K562 (cell line): ENCODE results near the gene FXYD3. TPM values are rescaled to one million over a fixed set of nuclear protein-coding genes. Genes with fewer than 3 reads are reported as not detected.

Experiments used
- ATAC-seq: fragments of 200-7000 bp; cut with Tn5 transposase; 3 replicates; pipeline ENCODE4 v1.9.1; 2020; ENCODE audit warnings: moderate library complexity
- BruUV-seq: library from RNA; stranded (reverse); fragments of 400-500 nt; replicated peaks from 2 replicates; lab custom pipeline; 2021; lab: Mats Ljungman, UMichigan
- CTCF ChIA-PET: fragments of 300-600 bp; formaldehyde crosslinking; extraction: SDS; loops from one replicate; lab custom pipeline; 2021; ENCODE audit warnings: low intra/inter-chr PET ratio; lab: Yijun Ruan, JAX
- POLR2A ChIA-PET: fragments of 300-600, 350-650 bp; sonication (Branson Sonifier 250); formaldehyde crosslinking; extraction: SDS; loops from one replicate; lab custom pipeline; 2021; ENCODE audit warnings: antibody characterized with exemption, inconsistent platforms; lab: Yijun Ruan, JAX
- DNase-seq, 4 experiments: peaks; one replicate each; pipeline versions ENCODE4 v3.0.0 to v3.0.0-alpha.2; 2011 to 2018; ENCODE audit warnings: low spot score in 3 of 4, mixed read lengths in 3 of 4; ENCODE audit errors: extremely low read depth in 1 of 4
- FAIRE-seq: peaks from 2 replicates; lab custom pipeline; 2011; peaks lifted over from hg19 to GRCh38; lab: Jason Lieb, UNC
- H2AFZ ChIP-seq: 2 replicates; pipeline ENCODE4 v1.6.0; 2011; ENCODE audit warnings: low read depth, low read length, control low read depth, inconsistent platforms
- H3K27ac ChIP-seq: fragments of 200-600 bp; 3 replicates; pipeline ENCODE4 v1.8.0; 2011; ENCODE audit warnings: low read depth, mild to moderate bottlenecking, control low read depth, inconsistent platforms, low read length, moderate library complexity, mixed read lengths; ENCODE audit errors: extremely low read depth
- H3K27me3 ChIP-seq, 2 experiments: fragments of 300-600 bp in 1 of 2; 2 replicates in 1 of 2; 3 replicates in 1 of 2; pipeline versions ENCODE4 v1.6.0 to v1.8.0; 2011; ENCODE audit warnings: inconsistent platforms in 2 of 2, low read length in 2 of 2, mild to moderate bottlenecking in 1 of 2, mixed read lengths in 1 of 2, moderate library complexity in 1 of 2; ENCODE audit not compliant: control insufficient read depth in 2 of 2, insufficient read depth in 2 of 2
- H3K36me3 ChIP-seq: fragments of 300-600 bp; 3 replicates; pipeline ENCODE4 v1.8.0; 2011; ENCODE audit warnings: mild to moderate bottlenecking, low read length, inconsistent platforms; ENCODE audit not compliant: control insufficient read depth, insufficient read depth
- H3K4me1 ChIP-seq, 2 experiments: fragments of 200-600 bp in 1 of 2; replicated peaks in 1 of 2; 2 replicates in 1 of 2; 3 replicates in 1 of 2; pipeline versions ENCODE4 v1.5.1 to v1.8.0; 2011; ENCODE audit warnings: inconsistent platforms in 2 of 2, low read length in 2 of 2, mild to moderate bottlenecking in 1 of 2, mixed read lengths in 1 of 2, moderate library complexity in 1 of 2; ENCODE audit not compliant: control insufficient read depth in 2 of 2, insufficient read depth in 2 of 2
- H3K4me2 ChIP-seq: 2 replicates; pipeline ENCODE4 v1.6.1; 2011; ENCODE audit warnings: low read length, control low read depth, inconsistent platforms, mixed read lengths; ENCODE audit not compliant: insufficient read depth
- H3K4me3 ChIP-seq: fragments of 200-600 bp; sonication (generic), shearing (Covaris generic); 2 replicates; pipeline ENCODE4 v1.5.1; 2016; ENCODE audit warnings: control low read depth, inconsistent platforms
- H3K79me2 ChIP-seq: fragments of 200-600 bp; 3 replicates; pipeline ENCODE4 v1.8.0; 2011; ENCODE audit warnings: low read length, inconsistent platforms; ENCODE audit not compliant: control insufficient read depth, insufficient read depth
- H3K9ac ChIP-seq, 2 experiments: 2 replicates each; pipeline versions ENCODE4 v1.6.0 to v1.6.1; 2011; ENCODE audit warnings: low read depth in 2 of 2, low read length in 2 of 2, control low read depth in 1 of 2, inconsistent platforms in 1 of 2, mild to moderate bottlenecking in 1 of 2, mixed read lengths in 1 of 2; ENCODE audit not compliant: insufficient read depth in 1 of 2
- H3K9me1 ChIP-seq: one replicate; pipeline ENCODE4 v1.6.0; 2011; ENCODE audit warnings: inconsistent platforms, mild to moderate bottlenecking, low read length, moderate library complexity; ENCODE audit not compliant: control insufficient read depth, insufficient read depth
- H3K9me3 ChIP-seq: replicated peaks from 2 replicates; pipeline ENCODE4 v1.5.1; 2011; ENCODE audit warnings: low read depth, low read length, inconsistent platforms; ENCODE audit not compliant: control insufficient read depth, insufficient read depth
- H4K20me1 ChIP-seq: replicated peaks from 2 replicates; pipeline ENCODE4 v1.6.1; 2011; ENCODE audit warnings: low read length, inconsistent platforms, mixed read lengths; ENCODE audit not compliant: control insufficient read depth, insufficient read depth
- ASH1L ChIP-seq: fragments of 450-650 bp; IDR thresholded peaks from 2 replicates; pipeline ENCODE4 v1.6.1; 2018; ENCODE audit warnings: borderline replicate concordance, mild to moderate bottlenecking, low read depth; ENCODE audit not compliant: partially characterized antibody
- ERF ChIP-seq: fragments of 450-650 bp; formaldehyde crosslinking; IDR thresholded peaks from 2 replicates; pipeline ENCODE4 v1.4.0; 2020; ENCODE audit warnings: mild to moderate bottlenecking, mixed read lengths
- MAZ ChIP-seq, 2 experiments: fragments of 450-650 bp in 1 of 2; sonication (generic) in 1 of 2; formaldehyde crosslinking; IDR thresholded peaks in 1 of 2; conservative IDR thresholded peaks in 1 of 2; 2 replicates each; pipeline versions ENCODE4 v1.4.0 to v1.5.0; 2020; ENCODE audit warnings: mild to moderate bottlenecking in 1 of 2, missing genetic modification reagents in 1 of 2
- NFIX ChIP-seq: fragments of 250-450 bp; sonication (Bioruptor Pico); IDR thresholded peaks from 2 replicates; pipeline ENCODE4 v1.4.0; 2020; ENCODE audit warnings: low read depth, mild to moderate bottlenecking, moderate library complexity
- PCBP1 ChIP-seq: fragments of 200-400 bp; formaldehyde crosslinking; IDR thresholded peaks from 2 replicates; pipeline ENCODE4 v1.6.1; 2018; ENCODE audit warnings: mild to moderate bottlenecking, low read depth, low read length; ENCODE audit not compliant: poor library complexity, severe bottlenecking
- PPARD ChIP-seq: fragments of 250-450 bp; sonication (Bioruptor Pico); IDR thresholded peaks from 2 replicates; pipeline ENCODE4 v1.8.0; 2022; ENCODE audit warnings: inconsistent platforms, mild to moderate bottlenecking, moderate library complexity
- PURB ChIP-seq: sonication (generic); formaldehyde crosslinking; IDR thresholded peaks from 2 replicates; pipeline ENCODE4 v1.9.0; 2021; ENCODE audit warnings: low read depth, mild to moderate bottlenecking, missing genetic modification reagents
- TBL1XR1 ChIP-seq, 2 experiments: IDR thresholded peaks; 2 replicates each; pipeline ENCODE4 v1.6.1; 2012; ENCODE audit warnings: improper control_type of control experiment in 2 of 2, low read length in 2 of 2, mild to moderate bottlenecking in 1 of 2
- THRAP3 ChIP-seq: fragments of 450-650 bp; IDR thresholded peaks from 2 replicates; pipeline ENCODE4 v1.6.1; 2016; ENCODE audit warnings: mild to moderate bottlenecking, inconsistent platforms, borderline replicate concordance
- YY1 ChIP-seq, 3 experiments: IDR thresholded peaks; 2 replicates each; pipeline ENCODE4 v1.6.1; 2011; ENCODE audit warnings: low read length in 2 of 3, mild to moderate bottlenecking in 2 of 3, moderate library complexity in 2 of 3, borderline replicate concordance in 1 of 3, control low read depth in 1 of 3, low read depth in 1 of 3; ENCODE audit not compliant: insufficient read depth in 3 of 3, insufficient replicate concordance in 2 of 3, control insufficient read depth in 1 of 3, insufficient read length in 1 of 3; ENCODE audit errors: extremely low read depth in 1 of 3
- ZFP30 ChIP-seq: fragments of 250-450 bp; sonication (Bioruptor Pico); IDR thresholded peaks from 2 replicates; pipeline ENCODE4 v1.8.0; 2022; ENCODE audit warnings: moderate library complexity, mild to moderate bottlenecking, inconsistent platforms, borderline replicate concordance
- ZNF146 ChIP-seq: IDR thresholded peaks from one replicate; pipeline ENCODE4 v1.6.1; 2018; ENCODE audit warnings: missing compliant biosample characterization; ENCODE audit not compliant: unreplicated experiment
- WGBS: fragments of 100-300 bp; shearing (Covaris generic); methylation state at CpG from one replicate; pipeline ENCODE4 v1.1.6; 2016; ENCODE audit warnings: low coverage, mixed read lengths; ENCODE audit not compliant: insufficient coverage; ENCODE audit errors: missing lambda C conversion rate; 5-methylcytosine and 5-hydroxymethylcytosine counted together
- in situ Hi-C: fragments of 300-500 bp; cut with MboI; formaldehyde crosslinking; loops from 4 replicates; pipeline ENCODE4 v1.15.0; 2018; ENCODE audit warnings: inconsistent platforms, mixed read lengths
- intact Hi-C: fragments of 100-400 bp; cut with micrococcal nuclease; formaldehyde crosslinking; loops from 2 replicates; pipeline ENCODE4 v1.14.2; 2022
- polyA plus RNA-seq, 8 experiments: library from polyadenylated mRNA; depleted of rRNA in 4 of 8; stranded (reverse) in 5 of 8; unstranded in 3 of 8; fragments of >200 nt; fragmentation: Nextera tagmentation in 2 of 8; fragmentation: Illumina TruSeq in 1 of 8; extraction: Ambion mirVana in 2 of 8; extraction: Trizol in 1 of 8; gene quantifications; 2 replicates each; pipeline versions ENCODE4 v1.2.1 to v1.2.3, GENCODE V29; 2011 to 2014; ENCODE audit warnings: inconsistent platforms in 1 of 8, missing spikeins in 1 of 8
- total RNA-seq, 7 experiments: library from RNA; depleted of rRNA in 6 of 7; stranded (reverse); fragments of >200 nt in 6 of 7; fragmentation: Illumina TruSeq in 2 of 7; extraction: Trizol in 2 of 7; gene quantifications; 2 replicates each; pipeline versions ENCODE4 v1.2.1 to v1.2.3, GENCODE V29; 2011 to 2021; ENCODE audit warnings: low replicate concordance in 1 of 7
- TF ChIP-seq, protein P1 (sequence below), 2 experiments: fragments of 450-650 bp in 1 of 2; sonication (generic) in 1 of 2; formaldehyde crosslinking; conservative IDR thresholded peaks; 2 replicates each; pipeline versions ENCODE4 v1.4.0 to v1.8.1; 2020 to 2022; ENCODE audit warnings: mild to moderate bottlenecking in 1 of 2, missing genetic modification reagents in 1 of 2
- TF ChIP-seq, protein P2 (sequence below): sonication (generic); formaldehyde crosslinking; IDR thresholded peaks from 2 replicates; pipeline ENCODE4 v1.8.0; 2022; ENCODE audit warnings: mild to moderate bottlenecking, missing genetic modification reagents
- TF ChIP-seq, protein P3 (sequence below): conservative IDR thresholded peaks from 2 replicates; pipeline ENCODE4 v1.6.1; 2011; ENCODE audit warnings: low read depth, mild to moderate bottlenecking, low read length; ENCODE audit not compliant: control insufficient read depth
- TF ChIP-seq, protein P4 (sequence below): sonication (generic); formaldehyde crosslinking; IDR thresholded peaks from 2 replicates; pipeline ENCODE4 v1.8.0; 2022; ENCODE audit warnings: missing genetic modification reagents, mild to moderate bottlenecking, moderate library complexity, borderline replicate concordance
- TF ChIP-seq, protein P5 (sequence below): IDR thresholded peaks from 3 replicates; pipeline ENCODE4 v1.6.1; 2011; ENCODE audit warnings: borderline replicate concordance, mild to moderate bottlenecking; ENCODE audit not compliant: insufficient read length, insufficient read depth

FXYD3 gene
- total and polyA plus RNA-seq, 9 of the 15 experiments (the other 6 are each of a cell fraction or from before 2014, with no cell fraction given) = 0.24 TPM; not detected in 8

DNA sequence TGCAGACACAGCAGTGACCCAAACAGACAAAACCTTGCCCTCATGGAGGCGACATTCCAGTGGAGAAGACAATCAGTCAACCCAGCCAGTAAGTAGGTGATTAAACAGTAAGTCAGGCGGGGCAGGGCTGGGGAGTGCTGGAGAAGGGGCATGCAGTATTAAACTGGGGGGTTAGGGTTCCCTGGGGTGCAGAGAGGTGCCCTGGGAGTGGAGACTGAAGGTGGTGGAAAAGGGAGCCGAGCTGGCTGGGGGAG, 31.2 kb upstream of the FXYD3 start:
- no peaks in the 10 kb centered on the region for H3K79me2 ChIP-seq
- no peak overlapping the region for H2AFZ ChIP-seq
- H3K36me3 ChIP-seq = no peaks in the 10 kb centered on the region
- H3K4me2 ChIP-seq = no peak overlapping the region
- no peak overlapping the region for H3K4me3 ChIP-seq
- no TSS peak for BruUV-seq
- in situ Hi-C loops (no loop called here), intact Hi-C loops (no loop called here)
- H3K9me1 ChIP-seq = no peaks in the 10 kb centered on the region
- no peak for DNase-seq
- no peaks in the 10 kb centered on the region for H4K20me1 ChIP-seq
- FAIRE-seq = no peak
- CTCF ChIA-PET = no interaction called here
- peaks cover 7 to 21% of the 10 kb centered on the region in 2 experiments; a peak in 3 of 5 replicates for H3K27me3 ChIP-seq
- peaks cover 0 to 19% of the 10 kb centered on the region in 2 experiments; a peak in 2 of 5 replicates for H3K4me1 ChIP-seq
- H3K9ac ChIP-seq = peak overlapping the region in 1 of 2 experiments; percentile 15; a peak in 1 of 4 replicates
- no peaks in the 10 kb centered on the region for H3K9me3 ChIP-seq
- POLR2A ChIA-PET = no interaction called here
- no peak for ATAC-seq
- WGBS = 32% methylated on average over 2 of the region's 3 CpGs
- no peak overlapping the region for H3K27ac ChIP-seq
- TF ChIP-seq ZFP30 (no peak), PPARD (CRISPR knock-in tag) (no peak), ASH1L (no peak), ERF (CRISPR knock-in tag) (no peak), PCBP1 (no peak), ZNF146 (CRISPR knock-in tag) (no peak), TBL1XR1 (IDR thresholded peaks at IDR 0.05; ENCODE audit: low read length in 2 of 2) (no peak), PURB (no peak), MAZ (CRISPR knock-in tag; conservative IDR thresholded peaks at IDR 0.05 in 1 of 2, IDR thresholded peaks at IDR 0.05 in 1 of 2) (no peak), THRAP3 (no peak), NFIX (CRISPR knock-in tag) (no peak), YY1 (IDR thresholded peaks at IDR 0.05; ENCODE audit: borderline replicate concordance in 1 of 3, control insufficient read depth in 1 of 3, extremely low read depth in 1 of 3, insufficient read depth in 3 of 3, insufficient read length in 1 of 3, insufficient replicate concordance in 2 of 3, low read depth in 1 of 3, low read length in 2 of 3) (no peak)
- TF ChIP-seq, protein P1, sequence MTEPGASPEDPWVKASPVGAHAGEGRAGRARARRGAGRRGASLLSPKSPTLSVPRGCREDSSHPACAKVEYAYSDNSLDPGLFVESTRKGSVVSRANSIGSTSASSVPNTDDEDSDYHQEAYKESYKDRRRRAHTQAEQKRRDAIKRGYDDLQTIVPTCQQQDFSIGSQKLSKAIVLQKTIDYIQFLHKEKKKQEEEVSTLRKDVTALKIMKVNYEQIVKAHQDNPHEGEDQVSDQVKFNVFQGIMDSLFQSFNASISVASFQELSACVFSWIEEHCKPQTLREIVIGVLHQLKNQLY (CRISPR knock-in tag; conservative IDR thresholded peaks at IDR 0.05) = no peak
- TF ChIP-seq, protein P2, sequence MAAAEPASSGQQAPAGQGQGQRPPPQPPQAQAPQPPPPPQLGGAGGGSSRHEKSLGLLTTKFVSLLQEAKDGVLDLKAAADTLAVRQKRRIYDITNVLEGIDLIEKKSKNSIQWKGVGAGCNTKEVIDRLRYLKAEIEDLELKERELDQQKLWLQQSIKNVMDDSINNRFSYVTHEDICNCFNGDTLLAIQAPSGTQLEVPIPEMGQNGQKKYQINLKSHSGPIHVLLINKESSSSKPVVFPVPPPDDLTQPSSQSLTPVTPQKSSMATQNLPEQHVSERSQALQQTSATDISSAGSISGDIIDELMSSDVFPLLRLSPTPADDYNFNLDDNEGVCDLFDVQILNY (CRISPR knock-in tag) = no peak
- TF ChIP-seq, protein P3, sequence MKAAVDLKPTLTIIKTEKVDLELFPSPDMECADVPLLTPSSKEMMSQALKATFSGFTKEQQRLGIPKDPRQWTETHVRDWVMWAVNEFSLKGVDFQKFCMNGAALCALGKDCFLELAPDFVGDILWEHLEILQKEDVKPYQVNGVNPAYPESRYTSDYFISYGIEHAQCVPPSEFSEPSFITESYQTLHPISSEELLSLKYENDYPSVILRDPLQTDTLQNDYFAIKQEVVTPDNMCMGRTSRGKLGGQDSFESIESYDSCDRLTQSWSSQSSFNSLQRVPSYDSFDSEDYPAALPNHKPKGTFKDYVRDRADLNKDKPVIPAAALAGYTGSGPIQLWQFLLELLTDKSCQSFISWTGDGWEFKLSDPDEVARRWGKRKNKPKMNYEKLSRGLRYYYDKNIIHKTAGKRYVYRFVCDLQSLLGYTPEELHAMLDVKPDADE = no peak
- TF ChIP-seq, protein P4, sequence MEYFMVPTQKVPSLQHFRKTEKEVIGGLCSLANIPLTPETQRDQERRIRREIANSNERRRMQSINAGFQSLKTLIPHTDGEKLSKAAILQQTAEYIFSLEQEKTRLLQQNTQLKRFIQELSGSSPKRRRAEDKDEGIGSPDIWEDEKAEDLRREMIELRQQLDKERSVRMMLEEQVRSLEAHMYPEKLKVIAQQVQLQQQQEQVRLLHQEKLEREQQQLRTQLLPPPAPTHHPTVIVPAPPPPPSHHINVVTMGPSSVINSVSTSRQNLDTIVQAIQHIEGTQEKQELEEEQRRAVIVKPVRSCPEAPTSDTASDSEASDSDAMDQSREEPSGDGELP (CRISPR knock-in tag) = no peak
- TF ChIP-seq, protein P5, sequence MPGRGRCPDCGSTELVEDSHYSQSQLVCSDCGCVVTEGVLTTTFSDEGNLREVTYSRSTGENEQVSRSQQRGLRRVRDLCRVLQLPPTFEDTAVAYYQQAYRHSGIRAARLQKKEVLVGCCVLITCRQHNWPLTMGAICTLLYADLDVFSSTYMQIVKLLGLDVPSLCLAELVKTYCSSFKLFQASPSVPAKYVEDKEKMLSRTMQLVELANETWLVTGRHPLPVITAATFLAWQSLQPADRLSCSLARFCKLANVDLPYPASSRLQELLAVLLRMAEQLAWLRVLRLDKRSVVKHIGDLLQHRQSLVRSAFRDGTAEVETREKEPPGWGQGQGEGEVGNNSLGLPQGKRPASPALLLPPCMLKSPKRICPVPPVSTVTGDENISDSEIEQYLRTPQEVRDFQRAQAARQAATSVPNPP = no peak
